Measurements from ENCODE around the gene UBE2V1. TPM values are rescaled to one million over a fixed set of nuclear protein-coding genes. Genes with fewer than 3 reads are reported as not detected.

Gene UBE2V1
- total and polyA plus RNA-seq, 2 of the 13 experiments (the other 11 are each of a cell fraction or from before 2014, with no cell fraction given) = 81.3 to 132 TPM

GRCh38 chr20:50153500-50154377 lies 40.8 kb upstream of the UBE2V1 start, which contains the start of gene PEDS1 (continued):
- peak; percentile 63; the same call in 1 of the 2 replicates for TF ChIP-seq RERE (CRISPR knock-in tag; IDR thresholded peaks at IDR 0.05; ENCODE audit: low read depth)
- no peak for TF ChIP-seq SOX6 (IDR thresholded peaks at IDR 0.05)
- peak; percentile 64 for TF ChIP-seq SOX6 (CRISPR knock-in tag; IDR thresholded peaks at IDR 0.05)
- TF ChIP-seq TSC22D2 (CRISPR knock-in tag; IDR thresholded peaks at IDR 0.05; ENCODE audit: borderline replicate concordance) = 0 out of 2 replicates have a peak, but pooled peaks have one; percentile 62
- peak; percentile 67 for TF ChIP-seq RXRB (CRISPR knock-in tag; IDR thresholded peaks at IDR 0.05; ENCODE audit: borderline replicate concordance)
- TF ChIP-seq MEF2D (CRISPR knock-in tag; IDR thresholded peaks at IDR 0.05) = peak; percentile 62; the same call in 1 of the 2 replicates
- peak; percentile 69; the same call in 1 of the 2 replicates for TF ChIP-seq ZNF589 (CRISPR knock-in tag; conservative IDR thresholded peaks at IDR 0.05)
- peak; percentile 72; the same call in 1 of the 2 replicates for TF ChIP-seq ZNF335 (CRISPR knock-in tag; IDR thresholded peaks at IDR 0.05)
- 0 out of 2 replicates have a peak, but pooled peaks have one; percentile 44 for TF ChIP-seq JUND (CRISPR knock-in tag; IDR thresholded peaks at IDR 0.05)
- 0 out of 2 replicates have a peak, but pooled peaks have one; percentile 77 for TF ChIP-seq IRF1 (CRISPR knock-in tag; IDR thresholded peaks at IDR 0.05; ENCODE audit: low read depth)
- TF ChIP-seq ZNF292 (CRISPR knock-in tag; IDR thresholded peaks at IDR 0.05; ENCODE audit: borderline replicate concordance, low read depth) = peak; percentile 86; the same call in 1 of the 2 replicates
- peak; percentile 95 for TF ChIP-seq ZNF329 (CRISPR knock-in tag; IDR thresholded peaks at IDR 0.05; ENCODE audit: low read depth)
- no peak; the same call in 1 of the 2 replicates for TF ChIP-seq REL (CRISPR knock-in tag; conservative IDR thresholded peaks at IDR 0.05)
- TF ChIP-seq ZNF331 (CRISPR knock-in tag; IDR thresholded peaks at IDR 0.05) = peak; percentile 74
- TF ChIP-seq PRMT3 (CRISPR knock-in tag; IDR thresholded peaks at IDR 0.05; ENCODE audit: borderline replicate concordance, low read depth) = peak; percentile 98
- 0 out of 2 replicates have a peak, but pooled peaks have one; percentile 56 for TF ChIP-seq ZNF414 (CRISPR knock-in tag; IDR thresholded peaks at IDR 0.05)
- TF ChIP-seq NFATC3 (CRISPR knock-in tag; IDR thresholded peaks at IDR 0.05) = peak; percentile 44; the same call in 1 of the 2 replicates
- peak; percentile 98 for TF ChIP-seq ZNF235 (CRISPR knock-in tag; IDR thresholded peaks at IDR 0.05; ENCODE audit: borderline replicate concordance)
- TF ChIP-seq ZNF773 (CRISPR knock-in tag; IDR thresholded peaks at IDR 0.05; ENCODE audit: borderline replicate concordance) = no peak; the same call in none of the 2 replicates
- TF ChIP-seq PAWR (CRISPR knock-in tag; IDR thresholded peaks at IDR 0.05; ENCODE audit: borderline replicate concordance) = peak; percentile 91
- peak; percentile 79; the same call in 1 of the 2 replicates for TF ChIP-seq ZNF367 (CRISPR knock-in tag; IDR thresholded peaks at IDR 0.05; ENCODE audit: borderline replicate concordance)
- peak; percentile 92 for TF ChIP-seq TARDBP (CRISPR knock-in tag; IDR thresholded peaks at IDR 0.05)
